HEK293T (cell line): ENCODE results near the gene TASOR2.
A peak's percentile ranks its signal among the peaks of the same experiment; 100 is the strongest.

Experiments used
- ARNT ChIP-seq: fragments of 450-650 bp; IDR thresholded peaks from 2 replicates; pipeline ENCODE4 v1.6.1; 2017; ENCODE audit warnings: mild to moderate bottlenecking
- BHLHE40 ChIP-seq: fragments of 450-650 bp; IDR thresholded peaks from 2 replicates; pipeline ENCODE4 v1.6.1; 2016; ENCODE audit warnings: mild to moderate bottlenecking, moderate library complexity, borderline replicate concordance
- CTBP1 ChIP-seq: fragments of 450-650 bp; IDR thresholded peaks from 2 replicates; pipeline ENCODE4 v1.6.1; 2016; ENCODE audit warnings: borderline replicate concordance
- ELF4 ChIP-seq: fragments of 450-650 bp; IDR thresholded peaks from 2 replicates; pipeline ENCODE4 v1.6.1; 2017; ENCODE audit warnings: antibody characterized with exemption
- FOXA1 ChIP-seq: fragments of 450-650 bp; IDR thresholded peaks from 2 replicates; pipeline ENCODE4 v1.6.1; 2016; ENCODE audit warnings: mild to moderate bottlenecking
- FOXK2 ChIP-seq: fragments of 450-650 bp; IDR thresholded peaks from 2 replicates; pipeline ENCODE4 v1.6.1; 2016; ENCODE audit warnings: mild to moderate bottlenecking
- FOXM1 ChIP-seq: fragments of 450-650 bp; IDR thresholded peaks from 2 replicates; pipeline ENCODE4 v1.6.1; 2017; ENCODE audit warnings: mild to moderate bottlenecking, borderline replicate concordance
- L3MBTL2 ChIP-seq: fragments of 450-650 bp; conservative IDR thresholded peaks from 2 replicates; pipeline ENCODE4 v1.6.1; 2016; ENCODE audit warnings: mild to moderate bottlenecking
- LEF1 ChIP-seq: fragments of 450-650 bp; IDR thresholded peaks from 2 replicates; pipeline ENCODE4 v1.6.1; 2017; ENCODE audit warnings: mild to moderate bottlenecking, borderline replicate concordance
- PKNOX1 ChIP-seq: fragments of 450-650 bp; IDR thresholded peaks from 2 replicates; pipeline ENCODE4 v1.6.1; 2016
- SP1 ChIP-seq: fragments of 450-650 bp; IDR thresholded peaks from 2 replicates; pipeline ENCODE4 v1.6.1; 2017
- SUZ12 ChIP-seq: fragments of 450-650 bp; IDR thresholded peaks from 2 replicates; pipeline ENCODE4 v1.6.1; 2016; ENCODE audit warnings: mild to moderate bottlenecking
- TARDBP ChIP-seq: fragments of 450-650 bp; IDR thresholded peaks from 2 replicates; pipeline ENCODE4 v1.6.1; 2016
- ZNF384 ChIP-seq: fragments of 450-650 bp; IDR thresholded peaks from 2 replicates; pipeline ENCODE4 v1.6.1; 2016

GRCh38 chr10:5684971-5685763 lies 529 bp downstream of the TASOR2 start:
- TF ChIP-seq BHLHE40 = no peak
- no peak for TF ChIP-seq TARDBP
- no peak for TF ChIP-seq SP1
- TF ChIP-seq PKNOX1 = peak; percentile 20; the same call in 1 of the 2 replicates
- 0 out of 2 replicates have a peak, but pooled peaks have one; percentile 35 for TF ChIP-seq FOXM1
- TF ChIP-seq FOXA1 = no peak
- no peak for TF ChIP-seq FOXK2
- TF ChIP-seq L3MBTL2 = peak; percentile 53
- TF ChIP-seq ZNF384 = no peak
- TF ChIP-seq LEF1 = 0 out of 2 replicates have a peak, but pooled peaks have one; percentile 45
- TF ChIP-seq ARNT = no peak
- no peak for TF ChIP-seq ELF4
- no peak for TF ChIP-seq CTBP1
- no peak for TF ChIP-seq SUZ12
